Ectodermal cell (in vitro differentiated cells): Measurements from ENCODE around the gene MEG3.
"Not testable (repeated sequence)": the region's sequence is repeated elsewhere in the genome, so short reads cannot be mapped to it uniquely, and the experiment has no call there.

Experiments used
- H3K27ac ChIP-seq: 2 replicates; pipeline ENCODE4 v1.7.0; 2013; ENCODE audit warnings: mild to moderate bottlenecking, low read depth, low read length; ENCODE audit not compliant: insufficient read depth, poor library complexity, severe bottlenecking
- H3K27me3 ChIP-seq: 2 replicates; pipeline ENCODE4 v1.7.0; 2013; ENCODE audit warnings: mild to moderate bottlenecking, low read length; ENCODE audit not compliant: insufficient read depth, control insufficient read depth, poor library complexity, severe bottlenecking
- H3K36me3 ChIP-seq: one replicate; pipeline ENCODE4 v1.7.0; 2013; ENCODE audit warnings: low read length; ENCODE audit not compliant: control insufficient read depth, insufficient read depth
- H3K4me1 ChIP-seq: one replicate; pipeline ENCODE4 v1.7.0; 2013; ENCODE audit warnings: low read length; ENCODE audit not compliant: control insufficient read depth, insufficient read depth
- H3K4me3 ChIP-seq: 2 replicates; pipeline ENCODE4 v1.7.0; 2013; ENCODE audit warnings: low read depth, low read length, control low read depth; ENCODE audit not compliant: insufficient read depth
- H3K9me3 ChIP-seq: 2 replicates; pipeline ENCODE4 v1.7.0; 2013; ENCODE audit warnings: mild to moderate bottlenecking, low read length, moderate library complexity; ENCODE audit not compliant: control insufficient read depth
- WGBS, 2 experiments: methylation state at CpG; one replicate each; pipeline ENCODE4 v1.1.7; 2013; ENCODE audit warnings: missing lambda C conversion rate in 2 of 2; 5-methylcytosine and 5-hydroxymethylcytosine counted together

Gene MEG3

GRCh38 chr14:100788517-100788916 lies 37.4 kb upstream of the MEG3 start:
- Histone ChIP-seq H3K9me3 (no peaks in the 10 kb centered on the region), H3K36me3 (no peaks in the 10 kb centered on the region), H3K4me1 (peaks cover 41% of the 10 kb centered on the region), H3K4me3 (no peak overlapping the region), H3K27me3 (no peaks in the 10 kb centered on the region), H3K27ac (no peak overlapping the region)
- WGBS, 2 experiments, result 89 to 92% methylated on average over 7 of the region's 7 CpGs

GRCh38 chr14:100788942-100789341 lies 37.0 kb upstream of the MEG3 start:
- Histone ChIP-seq H3K9me3 (no peaks in the 10 kb centered on the region), H3K36me3 (no peaks in the 10 kb centered on the region), H3K27ac (no peak overlapping the region), H3K27me3 (no peaks in the 10 kb centered on the region), H3K4me3 (no peak overlapping the region), H3K4me1 (peaks cover 38% of the 10 kb centered on the region)
- 91 to 93% methylated on average over 5 of the region's 5 CpGs for WGBS, 2 experiments

GRCh38 chr14:100789460-100790417 lies 36.2 kb upstream of the MEG3 start:
- H3K4me1 ChIP-seq, result peaks cover 38% of the 10 kb centered on the region
- H3K9me3 ChIP-seq, result no peaks in the 10 kb centered on the region
- WGBS, 2 experiments, result 91% methylated on average over 12 of the region's 12 CpGs
- H3K4me3 ChIP-seq, result no peak overlapping the region
- H3K27ac ChIP-seq, result no peak overlapping the region
- no peaks in the 10 kb centered on the region for H3K27me3 ChIP-seq
- no peaks in the 10 kb centered on the region for H3K36me3 ChIP-seq

GRCh38 chr14:100790502-100791347 lies 35.2 kb upstream of the MEG3 start:
- Histone ChIP-seq H3K4me1 (peaks cover 32% of the 10 kb centered on the region), H3K9me3 (no peaks in the 10 kb centered on the region), H3K36me3 (no peaks in the 10 kb centered on the region), H3K27ac (no peak overlapping the region), H3K27me3 (no peaks in the 10 kb centered on the region), H3K4me3 (no peak overlapping the region)
- 95% methylated on average over 14 of the region's 14 CpGs for WGBS, 2 experiments

GRCh38 chr14:100791348-100791735 lies 34.6 kb upstream of the MEG3 start:
- H3K36me3 ChIP-seq, result no peaks in the 10 kb centered on the region
- no peaks in the 10 kb centered on the region for H3K27me3 ChIP-seq
- H3K4me1 ChIP-seq, result peaks cover 26% of the 10 kb centered on the region
- H3K27ac ChIP-seq, result no peak overlapping the region
- no peaks in the 10 kb centered on the region for H3K9me3 ChIP-seq
- H3K4me3 ChIP-seq, result no peak overlapping the region
- 94 to 95% methylated on average over 13 of the region's 13 CpGs for WGBS, 2 experiments

GRCh38 chr14:100791995-100792394 lies 33.9 kb upstream of the MEG3 start:
- WGBS, 2 experiments, result 93% methylated on average over 13 of the region's 13 CpGs
- Histone ChIP-seq H3K4me3 (no peak overlapping the region), H3K27ac (no peak overlapping the region), H3K9me3 (no peaks in the 10 kb centered on the region), H3K36me3 (no peaks in the 10 kb centered on the region), H3K27me3 (no peaks in the 10 kb centered on the region), H3K4me1 (peaks cover 22% of the 10 kb centered on the region)

GRCh38 chr14:100796946-100797345 lies 29.0 kb upstream of the MEG3 start:
- no peak overlapping the region for H3K27ac ChIP-seq
- no peak overlapping the region for H3K4me3 ChIP-seq
- 79 to 89% methylated on average over 2 to 4 of the region's 4 CpGs for WGBS, 2 experiments
- H3K4me1 ChIP-seq, result peaks cover 7% of the 10 kb centered on the region
- no peaks in the 10 kb centered on the region for H3K27me3 ChIP-seq
- no peaks in the 10 kb centered on the region for H3K9me3 ChIP-seq
- no peaks in the 10 kb centered on the region for H3K36me3 ChIP-seq

GRCh38 chr14:100800041-100800440 lies 25.9 kb upstream of the MEG3 start:
- H3K9me3 ChIP-seq, result no peaks in the 10 kb centered on the region
- peaks cover 3% of the 10 kb centered on the region for H3K4me1 ChIP-seq
- H3K4me3 ChIP-seq, result no peak overlapping the region
- H3K27ac ChIP-seq, result no peak overlapping the region
- no peaks in the 10 kb centered on the region for H3K27me3 ChIP-seq
- 60 to 64% methylated on average over 3 to 4 of the region's 4 CpGs for WGBS, 2 experiments
- no peaks in the 10 kb centered on the region for H3K36me3 ChIP-seq

- H3K4me1 ChIP-seq, H3K9me3 ChIP-seq, H3K4me3 ChIP-seq, H3K27ac ChIP-seq, H3K27me3 ChIP-seq, H3K36me3 ChIP-seq: not testable (repeated sequence)
- WGBS, 2 experiments, result 94 to 96% methylated on average over 9 of the region's 9 CpGs
Measured at GRCh38 chr14:100801433-100801832, 24.5 kb upstream of the MEG3 start.

GRCh38 chr14:100802179-100802578 lies 23.7 kb upstream of the MEG3 start:
- Histone ChIP-seq H3K9me3 (no peaks in the 10 kb centered on the region), H3K27me3 (no peaks in the 10 kb centered on the region), H3K36me3 (no peaks in the 10 kb centered on the region), H3K4me3 (no peak overlapping the region), H3K4me1 (peaks cover 6% of the 10 kb centered on the region), H3K27ac (no peak overlapping the region)
- WGBS, 2 experiments, result 95 to 97% methylated on average over 7 of the region's 7 CpGs
